DOHH2 (cell line): ENCODE results near the gene CEP20.

Experiments used
- EZH2phosphoT487 ChIP-seq: fragments of 200-600 bp; sonication (generic); IDR thresholded peaks from 2 replicates; pipeline ENCODE4 v1.6.1; 2017; ENCODE audit warnings: borderline replicate concordance, mild to moderate bottlenecking, antibody characterized with exemption, low read length, moderate library complexity, mixed read lengths
- TF ChIP-seq, protein P1 (sequence below): fragments of 200-600 bp; sonication (generic); IDR thresholded peaks from one replicate; pipeline ENCODE4 v1.5.1; 2014; ENCODE audit warnings: antibody characterized with exemption, mild to moderate bottlenecking, low read depth, low read length; ENCODE audit not compliant: poor library complexity, severe bottlenecking

DNA sequence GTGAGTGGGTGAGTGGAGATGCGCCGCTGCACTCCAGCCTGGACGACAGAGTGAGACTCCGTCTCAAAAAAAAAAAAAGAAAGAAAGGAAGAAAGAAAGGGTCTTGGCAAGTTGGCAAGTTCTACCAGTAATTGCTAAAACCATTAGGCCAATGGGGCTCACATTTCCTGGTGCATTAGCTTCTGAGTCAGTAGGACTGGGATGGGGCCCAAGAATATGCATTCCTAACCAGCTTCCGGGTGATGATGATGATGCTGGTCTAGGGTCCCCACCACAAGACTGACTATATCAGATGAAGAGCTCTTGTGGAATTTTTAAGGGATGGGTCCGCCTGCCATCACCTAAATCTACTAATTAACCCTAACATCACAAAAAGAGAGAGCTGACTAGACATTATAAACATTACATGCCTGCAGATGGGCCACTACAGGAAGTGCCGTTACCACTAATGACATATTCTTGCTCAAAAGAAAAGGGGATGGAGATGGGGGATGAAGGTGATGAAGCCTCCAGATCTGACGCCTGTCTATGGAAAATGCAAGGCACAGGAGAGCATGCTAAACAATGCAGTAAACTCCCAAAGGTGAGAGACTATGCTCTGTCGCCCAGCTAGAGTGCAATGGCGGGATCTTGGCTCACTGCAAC is 44.6 kb downstream of the CEP20 start:
- TF ChIP-seq EZH2phosphoT487, result no peak
- TF ChIP-seq, protein P1, sequence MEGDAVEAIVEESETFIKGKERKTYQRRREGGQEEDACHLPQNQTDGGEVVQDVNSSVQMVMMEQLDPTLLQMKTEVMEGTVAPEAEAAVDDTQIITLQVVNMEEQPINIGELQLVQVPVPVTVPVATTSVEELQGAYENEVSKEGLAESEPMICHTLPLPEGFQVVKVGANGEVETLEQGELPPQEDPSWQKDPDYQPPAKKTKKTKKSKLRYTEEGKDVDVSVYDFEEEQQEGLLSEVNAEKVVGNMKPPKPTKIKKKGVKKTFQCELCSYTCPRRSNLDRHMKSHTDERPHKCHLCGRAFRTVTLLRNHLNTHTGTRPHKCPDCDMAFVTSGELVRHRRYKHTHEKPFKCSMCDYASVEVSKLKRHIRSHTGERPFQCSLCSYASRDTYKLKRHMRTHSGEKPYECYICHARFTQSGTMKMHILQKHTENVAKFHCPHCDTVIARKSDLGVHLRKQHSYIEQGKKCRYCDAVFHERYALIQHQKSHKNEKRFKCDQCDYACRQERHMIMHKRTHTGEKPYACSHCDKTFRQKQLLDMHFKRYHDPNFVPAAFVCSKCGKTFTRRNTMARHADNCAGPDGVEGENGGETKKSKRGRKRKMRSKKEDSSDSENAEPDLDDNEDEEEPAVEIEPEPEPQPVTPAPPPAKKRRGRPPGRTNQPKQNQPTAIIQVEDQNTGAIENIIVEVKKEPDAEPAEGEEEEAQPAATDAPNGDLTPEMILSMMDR, result no peak
